Kidney epithelial cell (primary cell): Measurements from ENCODE around the gene IL20RB. TPM values are rescaled to one million over a fixed set of nuclear protein-coding genes. Genes with fewer than 3 reads are reported as not detected.

Experiments
- DNase-seq: peaks from one replicate; pipeline ENCODE4 v3.0.0-alpha.2; 2010; ENCODE audit warnings: low read depth
- H3K27me3 ChIP-seq: 2 replicates; pipeline ENCODE4 v1.6.0; 2011; ENCODE audit warnings: low read length; ENCODE audit not compliant: control insufficient read depth, insufficient read depth
- H3K36me3 ChIP-seq: 2 replicates; pipeline ENCODE4 v1.5.1; 2011; ENCODE audit warnings: low read length; ENCODE audit not compliant: control insufficient read depth, insufficient read depth
- H3K4me3 ChIP-seq: 2 replicates; pipeline ENCODE4 v1.5.1; 2011; ENCODE audit warnings: low read depth, mild to moderate bottlenecking, control low read depth, low read length
- CTCF ChIP-seq: IDR thresholded peaks from 2 replicates; pipeline ENCODE4 v1.5.1; 2011; ENCODE audit warnings: mild to moderate bottlenecking, moderate library complexity, low read length, control low read depth, inconsistent platforms; ENCODE audit not compliant: insufficient read depth, poor library complexity, severe bottlenecking
- total RNA-seq: library from RNA; depleted of rRNA; stranded (reverse); fragments of >200 nt; gene quantifications from 2 replicates; pipeline ENCODE4 v1.2.3, GENCODE V29; 2015

The IL20RB gene
- total RNA-seq, 1 donor from 2014 or later: 0.58 TPM

GRCh38 chr3:136916223-136916622, 41.6 kb upstream of the IL20RB start:
- TF ChIP-seq CTCF: no peak
- H3K27me3 ChIP-seq: no peaks in the 10 kb centered on the region
- no peak overlapping the region for H3K4me3 ChIP-seq
- no peak for DNase-seq
- H3K36me3 ChIP-seq: no peaks in the 10 kb centered on the region

- Histone ChIP-seq H3K4me3 (no peak overlapping the region), H3K36me3 (no peaks in the 10 kb centered on the region), H3K27me3 (no peaks in the 10 kb centered on the region)
- TF ChIP-seq CTCF: no peak
- DNase-seq: no peak
Observed at GRCh38 chr3:136919799-136920580, 37.8 kb upstream of the IL20RB start.

GRCh38 chr3:136920904-136921611, 36.7 kb upstream of the IL20RB start:
- Histone ChIP-seq H3K4me3 (no peak overlapping the region), H3K36me3 (no peaks in the 10 kb centered on the region), H3K27me3 (no peaks in the 10 kb centered on the region)
- DNase-seq: no peak
- TF ChIP-seq CTCF: no peak

GRCh38 chr3:136925425-136926190, 32.2 kb upstream of the IL20RB start:
- Histone ChIP-seq H3K27me3 (no peaks in the 10 kb centered on the region), H3K4me3 (no peak overlapping the region), H3K36me3 (no peaks in the 10 kb centered on the region)
- no peak for DNase-seq
- TF ChIP-seq CTCF: no peak

GRCh38 chr3:136928240-136928639, 29.5 kb upstream of the IL20RB start:
- Histone ChIP-seq H3K36me3 (no peaks in the 10 kb centered on the region), H3K27me3 (no peaks in the 10 kb centered on the region), H3K4me3 (no peak overlapping the region)
- no peak for DNase-seq
- no peak for TF ChIP-seq CTCF
